B cell (primary cell): ENCODE measurements around the gene CHCHD6.

Source experiments
- EZH2 ChIP-seq: IDR thresholded peaks from 2 replicates; pipeline ENCODE4 v1.6.1; 2012; ENCODE audit warnings: borderline replicate concordance, low read depth, mild to moderate bottlenecking, moderate library complexity, low read length; ENCODE audit not compliant: insufficient read depth, poor library complexity, severe bottlenecking
- TF ChIP-seq, protein P1 (sequence below): fragments of 200-600 bp; IDR thresholded peaks from one replicate; pipeline ENCODE4 v1.8.0; 2022; ENCODE audit warnings: antibody characterized with exemption, mild to moderate bottlenecking

DNA sequence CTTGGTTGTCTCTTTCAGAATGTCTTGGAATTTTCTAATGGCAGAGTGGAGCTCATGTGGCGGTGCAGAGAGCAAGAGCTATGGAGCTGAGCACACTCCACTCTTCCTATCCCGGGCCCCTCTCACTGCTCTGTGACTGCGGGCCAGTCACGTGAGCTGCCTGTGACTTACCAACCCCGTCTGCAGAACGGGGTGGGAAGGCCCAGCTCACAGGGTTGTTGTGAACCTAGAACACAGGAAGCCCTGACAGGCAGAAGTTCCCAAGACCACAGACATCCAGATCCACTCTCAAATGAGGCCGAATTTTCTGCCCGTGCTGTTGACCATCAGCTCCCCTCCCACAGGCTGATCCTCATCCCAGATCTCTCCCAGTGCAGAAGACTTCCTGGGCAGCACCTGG is 243.4 kb downstream of the CHCHD6 start:
- TF ChIP-seq, protein P1, sequence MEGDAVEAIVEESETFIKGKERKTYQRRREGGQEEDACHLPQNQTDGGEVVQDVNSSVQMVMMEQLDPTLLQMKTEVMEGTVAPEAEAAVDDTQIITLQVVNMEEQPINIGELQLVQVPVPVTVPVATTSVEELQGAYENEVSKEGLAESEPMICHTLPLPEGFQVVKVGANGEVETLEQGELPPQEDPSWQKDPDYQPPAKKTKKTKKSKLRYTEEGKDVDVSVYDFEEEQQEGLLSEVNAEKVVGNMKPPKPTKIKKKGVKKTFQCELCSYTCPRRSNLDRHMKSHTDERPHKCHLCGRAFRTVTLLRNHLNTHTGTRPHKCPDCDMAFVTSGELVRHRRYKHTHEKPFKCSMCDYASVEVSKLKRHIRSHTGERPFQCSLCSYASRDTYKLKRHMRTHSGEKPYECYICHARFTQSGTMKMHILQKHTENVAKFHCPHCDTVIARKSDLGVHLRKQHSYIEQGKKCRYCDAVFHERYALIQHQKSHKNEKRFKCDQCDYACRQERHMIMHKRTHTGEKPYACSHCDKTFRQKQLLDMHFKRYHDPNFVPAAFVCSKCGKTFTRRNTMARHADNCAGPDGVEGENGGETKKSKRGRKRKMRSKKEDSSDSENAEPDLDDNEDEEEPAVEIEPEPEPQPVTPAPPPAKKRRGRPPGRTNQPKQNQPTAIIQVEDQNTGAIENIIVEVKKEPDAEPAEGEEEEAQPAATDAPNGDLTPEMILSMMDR, result no peak
- TF ChIP-seq EZH2, result no peak
